ENCODE data around the gene MAN1C1. TPM values are rescaled to one million over a fixed set of nuclear protein-coding genes. Genes with fewer than 3 reads are reported as not detected.

Gene MAN1C1
- total and polyA plus RNA-seq, 9 donors, result 5.2 to 17.4 (median 12.2) TPM

GRCh38 chr1:25779388-25779787 is 162.8 kb downstream of the MAN1C1 start:
- H3K27me3 ChIP-seq (ENCODE audit: control insufficient read depth, insufficient read depth, low read length), result no peaks in the 10 kb centered on the region
- peaks cover 15% of the 10 kb centered on the region for H3K4me1 ChIP-seq (ENCODE audit: control insufficient read depth, insufficient read depth, low read length)
- H3K9me3 ChIP-seq (replicated peaks; ENCODE audit: control insufficient read depth, low read depth, low read length), result no peaks in the 10 kb centered on the region
- DNase-seq, result no peak
- 86% methylated on average over 4 of the region's 8 CpGs for WGBS (ENCODE audit: insufficient coverage)
- H3K27ac ChIP-seq (ENCODE audit: low read length), result no peak overlapping the region
- peaks cover 18% of the 10 kb centered on the region for H3K36me3 ChIP-seq (ENCODE audit: control insufficient read depth, insufficient read depth, low read length)
- H3K4me3 ChIP-seq (ENCODE audit: low read length), result no peak overlapping the region

DNA sequence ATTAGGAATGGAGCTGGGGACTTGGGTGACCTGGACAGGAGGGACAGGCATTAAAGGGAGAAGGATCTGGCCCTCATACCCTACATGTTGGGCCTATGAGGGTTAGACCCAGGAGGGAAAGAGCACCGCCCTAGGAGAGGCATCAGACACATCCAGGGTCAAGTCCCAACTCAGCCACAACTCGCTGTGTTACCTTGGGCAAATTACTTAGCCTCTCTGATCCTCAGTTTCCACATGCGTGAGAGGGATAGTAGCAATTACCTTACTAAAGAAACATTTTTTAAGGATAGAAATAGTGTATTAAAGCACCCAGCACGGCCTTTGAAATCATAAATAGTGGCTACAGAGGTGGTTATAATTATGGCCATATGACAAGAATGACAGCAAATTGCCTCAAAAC is 163.3 kb downstream of the MAN1C1 start:
- peaks cover 15% of the 10 kb centered on the region for H3K4me1 ChIP-seq (ENCODE audit: control insufficient read depth, insufficient read depth, low read length)
- H3K27ac ChIP-seq (ENCODE audit: low read length), result no peak overlapping the region
- peaks cover 22% of the 10 kb centered on the region for H3K36me3 ChIP-seq (ENCODE audit: control insufficient read depth, insufficient read depth, low read length)
- no peaks in the 10 kb centered on the region for H3K27me3 ChIP-seq (ENCODE audit: control insufficient read depth, insufficient read depth, low read length)
- no peak for DNase-seq
- WGBS (ENCODE audit: insufficient coverage), result no CpG with 5 or more reads among the region's 4 CpGs
- no peak overlapping the region for H3K4me3 ChIP-seq (ENCODE audit: low read length)
- H3K9me3 ChIP-seq (replicated peaks; ENCODE audit: control insufficient read depth, low read depth, low read length), result no peaks in the 10 kb centered on the region

DNA sequence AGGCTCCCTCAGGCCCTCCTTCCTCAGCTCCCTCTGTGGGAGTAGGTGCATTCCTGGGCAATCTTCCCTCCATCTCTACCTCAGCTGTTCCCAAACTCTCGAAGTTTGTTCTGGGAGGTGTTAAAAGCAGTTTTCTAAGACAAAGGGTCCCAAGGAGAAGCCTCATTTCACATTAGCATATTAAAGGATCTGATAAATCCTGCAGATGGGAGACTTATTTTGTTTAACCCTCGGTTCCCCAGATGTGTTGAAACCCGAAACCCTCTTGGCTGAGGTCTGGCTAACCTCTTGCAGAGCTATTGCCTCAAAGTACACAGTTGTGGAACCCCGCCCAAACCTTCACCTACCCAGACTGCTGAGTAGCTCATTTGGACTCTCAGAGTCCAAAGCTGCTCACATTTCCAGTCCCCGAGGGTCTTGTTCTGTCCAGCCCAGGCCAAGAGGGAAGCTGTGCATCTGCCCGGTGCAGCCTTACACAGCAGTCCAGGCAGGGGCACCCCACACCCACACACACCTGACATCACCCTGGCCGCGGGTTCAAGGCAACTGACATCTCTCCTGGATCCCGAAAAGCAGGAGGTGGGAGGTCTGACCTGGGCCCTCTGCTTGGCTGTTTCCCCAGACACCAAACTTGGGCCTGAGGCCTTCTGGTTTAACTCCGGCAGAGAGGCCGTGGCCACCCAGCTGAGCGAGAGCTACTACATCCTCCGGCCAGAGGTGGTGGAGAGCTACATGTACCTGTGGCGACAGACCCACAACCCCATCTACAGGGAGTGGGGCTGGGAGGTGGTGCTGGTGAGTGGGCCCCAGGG is 163.9 kb downstream of the MAN1C1 start:
- H3K9me3 ChIP-seq (replicated peaks; ENCODE audit: control insufficient read depth, low read depth, low read length), result no peaks in the 10 kb centered on the region
- no peak overlapping the region for H3K27ac ChIP-seq (ENCODE audit: low read length)
- WGBS (ENCODE audit: insufficient coverage), result 32% methylated on average over 7 of the region's 14 CpGs
- DNase-seq, result peak; percentile 74
- H3K4me3 ChIP-seq (ENCODE audit: low read length), result no peak overlapping the region
- H3K4me1 ChIP-seq (ENCODE audit: control insufficient read depth, insufficient read depth, low read length), result peaks cover 9% of the 10 kb centered on the region
- H3K27me3 ChIP-seq (ENCODE audit: control insufficient read depth, insufficient read depth, low read length), result no peaks in the 10 kb centered on the region
- peaks cover 24% of the 10 kb centered on the region for H3K36me3 ChIP-seq (ENCODE audit: control insufficient read depth, insufficient read depth, low read length)

DNA sequence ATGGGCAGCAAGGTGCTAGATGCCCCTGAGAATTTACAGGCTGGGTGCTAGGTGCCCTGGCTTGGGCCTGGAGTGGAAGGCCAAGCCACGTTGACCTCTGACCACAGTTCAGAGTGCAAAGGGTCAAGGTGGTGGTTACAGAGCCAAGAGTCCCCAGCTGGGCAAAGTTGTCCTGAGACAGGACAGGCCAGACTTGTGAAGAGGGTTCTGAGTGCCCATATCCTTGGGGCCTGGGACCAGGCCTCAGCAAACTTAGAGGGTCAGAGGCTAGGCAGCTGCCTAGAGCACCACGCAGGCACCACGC is 164.5 kb downstream of the MAN1C1 start:
- no peaks in the 10 kb centered on the region for H3K27me3 ChIP-seq (ENCODE audit: control insufficient read depth, insufficient read depth, low read length)
- 58% methylated on average over 1 of the region's 3 CpGs for WGBS (ENCODE audit: insufficient coverage)
- DNase-seq, result no peak
- no peaks in the 10 kb centered on the region for H3K9me3 ChIP-seq (replicated peaks; ENCODE audit: control insufficient read depth, low read depth, low read length)
- no peak overlapping the region for H3K27ac ChIP-seq (ENCODE audit: low read length)
- H3K36me3 ChIP-seq (ENCODE audit: control insufficient read depth, insufficient read depth, low read length), result peaks cover 26% of the 10 kb centered on the region
- H3K4me1 ChIP-seq (ENCODE audit: control insufficient read depth, insufficient read depth, low read length), result peaks cover 9% of the 10 kb centered on the region
- H3K4me3 ChIP-seq (ENCODE audit: low read length), result no peak overlapping the region

DNA sequence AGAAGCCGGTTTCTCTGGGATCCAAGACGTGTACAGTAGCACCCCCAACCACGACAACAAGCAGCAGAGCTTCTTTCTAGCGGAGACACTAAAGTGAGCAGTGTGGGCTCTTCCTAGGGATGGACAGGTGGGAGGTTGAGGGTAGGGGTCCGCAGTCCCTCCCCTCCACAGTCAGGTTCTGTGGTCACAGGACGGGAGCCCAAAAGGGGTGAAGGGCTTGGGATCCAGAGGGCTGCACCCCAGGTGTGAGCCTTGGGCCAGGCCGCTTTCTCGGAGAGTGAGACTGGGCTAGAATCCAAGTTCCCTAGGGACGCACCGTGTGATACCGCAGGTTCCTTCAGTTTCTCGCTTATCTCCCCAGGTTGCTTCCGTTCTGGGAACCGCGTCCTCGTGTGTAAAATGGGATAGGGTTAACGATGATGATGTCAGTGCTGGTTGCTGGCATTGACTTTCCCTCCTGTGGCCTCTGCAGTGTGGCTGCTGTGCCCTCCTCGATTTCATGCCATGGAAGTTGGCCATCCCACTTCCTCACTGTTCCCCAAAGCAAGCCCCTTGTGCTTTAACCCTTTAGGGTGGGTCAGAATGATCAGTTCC is 166.1 kb downstream of the MAN1C1 start:
- no peak for DNase-seq
- peaks cover 17% of the 10 kb centered on the region for H3K4me1 ChIP-seq (ENCODE audit: control insufficient read depth, insufficient read depth, low read length)
- H3K27me3 ChIP-seq (ENCODE audit: control insufficient read depth, insufficient read depth, low read length), result no peaks in the 10 kb centered on the region
- H3K9me3 ChIP-seq (replicated peaks; ENCODE audit: control insufficient read depth, low read depth, low read length), result no peaks in the 10 kb centered on the region
- WGBS (ENCODE audit: insufficient coverage), result no CpG with 5 or more reads among the region's 18 CpGs
- H3K4me3 ChIP-seq (ENCODE audit: low read length), result no peak overlapping the region
- H3K36me3 ChIP-seq (ENCODE audit: control insufficient read depth, insufficient read depth, low read length), result peaks cover 24% of the 10 kb centered on the region
- H3K27ac ChIP-seq (ENCODE audit: low read length), result no peak overlapping the region

DNA sequence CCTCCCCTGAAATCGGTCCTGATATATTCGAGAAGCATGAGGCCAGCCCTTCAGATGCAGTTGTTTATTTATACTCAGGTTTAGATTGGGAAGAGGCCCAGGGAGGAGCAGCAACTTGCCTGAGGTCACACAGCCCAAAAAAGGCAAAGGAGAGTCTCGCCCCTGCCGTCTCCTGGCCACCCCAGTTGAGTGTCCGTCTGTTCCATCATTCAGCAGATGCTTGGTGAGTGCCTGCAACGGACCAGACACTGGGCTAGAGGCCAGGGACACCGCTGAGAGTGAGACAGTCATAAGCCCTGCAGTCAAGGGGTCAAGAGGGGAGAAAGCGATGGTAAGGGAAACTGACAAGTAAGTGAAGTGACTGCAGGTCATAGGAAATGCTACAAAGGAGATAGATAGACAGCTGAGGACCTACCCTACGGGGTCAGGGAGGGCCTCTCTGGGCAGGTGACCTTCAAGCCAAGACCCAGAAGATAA is 168.0 kb downstream of the MAN1C1 start:
- no peaks in the 10 kb centered on the region for H3K27me3 ChIP-seq (ENCODE audit: control insufficient read depth, insufficient read depth, low read length)
- 59% methylated on average over 7 of the region's 9 CpGs for WGBS (ENCODE audit: insufficient coverage)
- H3K27ac ChIP-seq (ENCODE audit: low read length), result no peak overlapping the region
- no peak overlapping the region for H3K4me3 ChIP-seq (ENCODE audit: low read length)
- DNase-seq, result no peak
- H3K36me3 ChIP-seq (ENCODE audit: control insufficient read depth, insufficient read depth, low read length), result peaks cover 13% of the 10 kb centered on the region
- H3K9me3 ChIP-seq (replicated peaks; ENCODE audit: control insufficient read depth, low read depth, low read length), result no peaks in the 10 kb centered on the region
- H3K4me1 ChIP-seq (ENCODE audit: control insufficient read depth, insufficient read depth, low read length), result peaks cover 17% of the 10 kb centered on the region

DNA sequence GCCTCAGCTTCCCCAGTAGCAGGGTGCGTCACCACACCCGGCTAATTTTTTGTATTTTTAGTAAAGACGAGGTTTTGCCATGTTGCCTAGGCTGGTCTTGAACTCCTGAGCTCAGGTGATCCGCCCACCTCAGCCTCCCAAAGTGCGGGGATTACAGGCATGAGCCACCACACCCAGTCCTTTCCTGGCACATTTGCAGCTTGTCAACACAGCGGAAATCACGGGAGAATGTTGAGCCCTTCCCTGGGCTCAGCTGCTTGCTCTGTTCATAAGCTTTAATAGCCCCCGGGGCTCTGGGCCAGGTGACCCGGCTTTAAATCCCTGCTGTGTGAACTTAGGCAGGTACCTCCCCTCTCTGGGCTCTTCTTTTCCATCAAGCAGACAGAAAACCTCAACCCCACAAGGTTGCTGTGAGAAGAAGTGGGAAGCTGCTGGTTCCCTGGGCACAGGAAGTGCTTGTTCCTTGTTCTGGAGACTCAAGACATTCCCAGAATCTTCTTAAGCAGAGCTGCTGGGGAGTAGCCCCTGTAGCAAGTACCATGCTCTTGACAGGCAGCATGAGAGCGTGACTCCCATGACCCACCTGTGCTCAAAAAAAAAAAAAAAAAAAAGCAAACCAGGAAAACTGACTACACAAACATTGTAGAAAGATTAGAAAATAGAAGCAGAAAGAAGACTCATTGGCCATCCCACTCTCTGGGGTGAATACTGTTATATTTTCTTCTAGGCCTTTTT is 168.9 kb downstream of the MAN1C1 start:
- H3K27ac ChIP-seq (ENCODE audit: low read length), result no peak overlapping the region
- no peaks in the 10 kb centered on the region for H3K9me3 ChIP-seq (replicated peaks; ENCODE audit: control insufficient read depth, low read depth, low read length)
- WGBS (ENCODE audit: insufficient coverage), result 70% methylated on average over 6 of the region's 10 CpGs
- peaks cover 13% of the 10 kb centered on the region for H3K36me3 ChIP-seq (ENCODE audit: control insufficient read depth, insufficient read depth, low read length)
- H3K27me3 ChIP-seq (ENCODE audit: control insufficient read depth, insufficient read depth, low read length), result no peaks in the 10 kb centered on the region
- DNase-seq, result no peak
- no peak overlapping the region for H3K4me3 ChIP-seq (ENCODE audit: low read length)
- H3K4me1 ChIP-seq (ENCODE audit: control insufficient read depth, insufficient read depth, low read length), result peaks cover 17% of the 10 kb centered on the region

- peaks cover 12% of the 10 kb centered on the region for H3K4me1 ChIP-seq (ENCODE audit: control insufficient read depth, insufficient read depth, low read length)
- no peak overlapping the region for H3K27ac ChIP-seq (ENCODE audit: low read length)
- no peak for DNase-seq
- no peaks in the 10 kb centered on the region for H3K9me3 ChIP-seq (replicated peaks; ENCODE audit: control insufficient read depth, low read depth, low read length)
- 59% methylated on average over 4 of the region's 11 CpGs for WGBS (ENCODE audit: insufficient coverage)
- no peak overlapping the region for H3K4me3 ChIP-seq (ENCODE audit: low read length)
- H3K36me3 ChIP-seq (ENCODE audit: control insufficient read depth, insufficient read depth, low read length), result peaks cover 9% of the 10 kb centered on the region
- H3K27me3 ChIP-seq (ENCODE audit: control insufficient read depth, insufficient read depth, low read length), result no peaks in the 10 kb centered on the region
Observed at GRCh38 chr1:25786887-25787759, 170.5 kb downstream of the MAN1C1 start.

DNA sequence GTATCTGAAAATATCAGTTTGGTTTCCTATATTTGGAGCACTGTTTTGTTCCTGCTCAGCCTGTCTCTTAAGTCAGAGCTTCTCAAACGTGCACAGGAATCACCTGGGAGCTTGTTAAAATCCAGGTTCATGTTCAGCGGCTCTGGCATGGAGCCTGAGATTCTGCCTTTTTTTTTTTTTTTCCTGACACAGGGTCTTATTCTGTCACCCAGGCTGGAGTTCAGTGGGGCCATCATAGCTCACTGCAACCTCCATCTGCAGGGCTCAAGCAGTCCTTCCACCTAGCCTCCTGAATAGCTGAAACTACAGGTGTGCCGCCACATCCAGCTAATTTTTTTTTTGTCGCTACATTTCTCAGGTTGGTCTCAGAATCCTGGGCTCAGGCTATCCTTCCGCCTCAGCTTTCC is 171.2 kb downstream of the MAN1C1 start:
- no peaks in the 10 kb centered on the region for H3K9me3 ChIP-seq (replicated peaks; ENCODE audit: control insufficient read depth, low read depth, low read length)
- H3K4me3 ChIP-seq (ENCODE audit: low read length), result no peak overlapping the region
- H3K4me1 ChIP-seq (ENCODE audit: control insufficient read depth, insufficient read depth, low read length), result peaks cover 12% of the 10 kb centered on the region
- 66% methylated on average over 5 of the region's 5 CpGs for WGBS (ENCODE audit: insufficient coverage)
- no peak for DNase-seq
- H3K27me3 ChIP-seq (ENCODE audit: control insufficient read depth, insufficient read depth, low read length), result no peaks in the 10 kb centered on the region
- no peak overlapping the region for H3K27ac ChIP-seq (ENCODE audit: low read length)
- H3K36me3 ChIP-seq (ENCODE audit: control insufficient read depth, insufficient read depth, low read length), result peaks cover 9% of the 10 kb centered on the region
